ENCODE data around the gene CD46. TPM values are rescaled to one million over a fixed set of nuclear protein-coding genes. Genes with fewer than 3 reads are reported as not detected.
A peak's percentile ranks its signal among the peaks of the same experiment; 100 is the strongest.

Gene CD46
- total and polyA plus RNA-seq, 12 donors = 44.0 to 114 (median 94.6) TPM

DNA sequence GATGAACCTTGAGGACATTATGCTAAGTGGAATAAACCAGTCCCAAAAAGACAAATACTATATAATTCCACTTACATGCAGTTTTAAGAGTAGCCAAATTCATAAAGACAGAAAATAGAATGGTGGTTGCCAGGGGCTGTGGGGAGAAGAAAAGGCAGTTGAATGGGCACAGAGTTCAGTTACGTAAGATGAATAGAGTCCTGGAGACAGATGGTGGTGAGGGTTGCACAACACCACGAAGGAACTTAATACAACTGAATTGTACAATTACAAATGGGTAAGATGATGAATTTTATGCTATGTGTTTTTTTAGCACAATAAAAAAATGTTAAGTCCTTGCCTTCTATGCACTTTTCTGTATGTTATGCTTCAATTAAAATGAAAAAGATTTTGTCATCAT lies 92.5 kb downstream of the CD46 start:
- H3K4me1 ChIP-seq = peaks cover 20 to 78% (median 66%) of the 10 kb centered on the region in 9 donors
- WGBS, 2 donors = 87 to 96% methylated on average over 2 of the region's 2 CpGs
- intact Hi-C loops (cut with DNase I) = no loop called here
- no peaks in the 10 kb centered on the region for H3K9me3 ChIP-seq
- no peaks in the 10 kb centered on the region for H3K27me3 ChIP-seq
- DNase-seq = no peak
- H3K27ac ChIP-seq = peak overlapping the region in 1 of 10 donors; percentile 56
- no peak for ATAC-seq
- TF ChIP-seq CTCF (IDR thresholded peaks at IDR 0.05) = no peak
- no peak overlapping the region for H3K4me3 ChIP-seq
- peaks cover 0 to 35% (median 0%) of the 10 kb centered on the region in 9 donors for H3K36me3 ChIP-seq

Other genes starting within 250 kb of the CD46 start
- 1 to 10 TPM in 1 of 10 donors, under 1 TPM in 2, not detected in 7; 0.34 to 1.1 (median 0.42) TPM for gene CR1L, start 106.9 kb upstream of the CD46 start, total RNA-seq
- not detected for gene CR1L, start 106.9 kb upstream of the CD46 start, polyA plus RNA-seq
- gene CD34, start 159.1 kb downstream of the CD46 start, total RNA-seq = 10 to 100 TPM; 44.7 to 97.0 (median 59.2) TPM
- 10 to 100 TPM; 38.8 to 48.0 TPM for gene CD34, start 159.1 kb downstream of the CD46 start, polyA plus RNA-seq